Prostate gland (tissue), 2 donors: ENCODE results near the gene PTRHD1.

ENCODE experiments used
- CTCF ChIP-seq, 4 experiments: fragments of 200-600 bp in 2 of 4; fragments of 450-650 bp in 2 of 4; sonication (generic) in 2 of 4; IDR thresholded peaks; 1 replicate in 3 of 4; 2 replicates in 1 of 4; pipeline ENCODE4 v1.5.1; 2016 to 2019; ENCODE audit warnings: antibody characterized with exemption in 4 of 4, mild to moderate bottlenecking in 2 of 4, moderate library complexity in 2 of 4
- POLR2A ChIP-seq: fragments of 450-650 bp; IDR thresholded peaks from one replicate; pipeline ENCODE4 v1.6.1; 2016; ENCODE audit warnings: antibody characterized with exemption, mild to moderate bottlenecking
- POLR2AphosphoS5 ChIP-seq: sonication (generic); formaldehyde crosslinking; IDR thresholded peaks from one replicate; pipeline ENCODE4 v1.6.1; 2017; ENCODE audit warnings: antibody characterized with exemption

DNA sequence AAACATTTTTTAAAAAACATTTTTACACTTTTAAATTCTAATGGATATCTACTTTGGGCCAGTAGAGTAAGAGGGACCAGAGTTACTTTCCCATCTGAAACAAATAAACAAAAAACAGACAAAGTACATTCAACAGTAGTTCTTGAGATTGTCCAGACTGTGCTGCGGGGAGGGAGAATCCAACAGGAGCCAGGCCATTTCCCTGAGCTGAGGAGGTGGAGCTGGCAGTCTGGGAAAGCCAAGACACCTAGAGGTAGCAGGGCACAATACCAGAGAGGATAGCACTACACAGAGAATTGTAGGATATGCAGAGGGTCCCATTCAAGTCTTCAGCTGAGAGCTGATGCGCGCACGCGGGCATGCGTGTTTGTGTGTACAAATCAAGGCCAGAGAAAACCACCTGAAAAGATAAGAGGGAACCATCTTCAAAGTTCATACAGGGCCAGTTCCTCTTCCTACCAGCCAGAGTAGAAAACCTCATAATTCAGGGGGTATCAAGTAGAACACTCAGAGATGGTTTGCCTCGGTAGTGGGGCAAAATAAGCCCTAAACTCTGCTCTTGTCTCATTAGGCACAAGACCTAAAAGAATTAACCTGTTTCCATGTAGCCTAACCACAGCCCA lies 44.0 kb downstream of the PTRHD1 start:
- TF ChIP-seq CTCF (IDR thresholded peaks at IDR 0.05) (no peak), POLR2AphosphoS5 (no peak), POLR2A (no peak)
